HepG2 (cell line): ENCODE data around the gene PAM16. TPM values are rescaled to one million over a fixed set of nuclear protein-coding genes. Genes with fewer than 3 reads are reported as not detected.

ENCODE experiments used
- ASH2L ChIP-seq: fragments of 300-600, 200-600 bp; sonication (generic); IDR thresholded peaks from 2 replicates; pipeline ENCODE4 v1.7.0; 2017; ENCODE audit warnings: low read depth, mild to moderate bottlenecking, moderate library complexity, mixed read lengths, low read length; ENCODE audit not compliant: insufficient read length
- CHD2 ChIP-seq: IDR thresholded peaks from 2 replicates; pipeline ENCODE4 v1.6.1; 2011; ENCODE audit warnings: low read depth, low read length, improper control_type of control experiment
- DMTF1 ChIP-seq: sonication (generic); formaldehyde crosslinking; IDR thresholded peaks from 2 replicates; pipeline ENCODE4 v1.4.0; 2020; ENCODE audit warnings: mild to moderate bottlenecking, missing genetic modification reagents
- DRAP1 ChIP-seq: IDR thresholded peaks from 2 replicates; pipeline ENCODE4 v1.6.1; 2016; ENCODE audit warnings: missing genetic modification reagents, missing compliant biosample characterization
- FIP1L1 ChIP-seq: fragments of 200-400 bp; formaldehyde crosslinking; IDR thresholded peaks from 2 replicates; pipeline ENCODE4 v1.6.1; 2018; ENCODE audit warnings: low read depth, mild to moderate bottlenecking, low read length, moderate library complexity, borderline replicate concordance; ENCODE audit not compliant: insufficient read depth
- GZF1 ChIP-seq: sonication (generic); formaldehyde crosslinking; IDR thresholded peaks from 2 replicates; pipeline ENCODE4 v1.5.1; 2020; ENCODE audit warnings: mild to moderate bottlenecking, missing genetic modification reagents
- HDAC2 ChIP-seq: sonication (generic); formaldehyde crosslinking; IDR thresholded peaks from 2 replicates; pipeline ENCODE4 v1.4.0; 2020; ENCODE audit warnings: missing genetic modification reagents
- HHEX ChIP-seq: IDR thresholded peaks from 2 replicates; pipeline ENCODE4 v1.6.1; 2016; ENCODE audit warnings: control low read depth
- IRX3 ChIP-seq: sonication (generic); formaldehyde crosslinking; IDR thresholded peaks from 2 replicates; pipeline ENCODE4 v1.8.1; 2023; ENCODE audit warnings: mild to moderate bottlenecking, low read depth, missing genetic modification reagents, borderline replicate concordance
- MLXIP ChIP-seq: sonication (generic); formaldehyde crosslinking; IDR thresholded peaks from 2 replicates; pipeline ENCODE4 v1.9.0; 2021; ENCODE audit warnings: missing genetic modification reagents, borderline replicate concordance
- MYPOP ChIP-seq: sonication (generic); formaldehyde crosslinking; IDR thresholded peaks from 2 replicates; pipeline ENCODE4 v1.8.1; 2023; ENCODE audit warnings: mild to moderate bottlenecking, moderate library complexity, missing genetic modification reagents
- SOX5 ChIP-seq: IDR thresholded peaks from 2 replicates; pipeline ENCODE4 v1.6.1; 2016; ENCODE audit warnings: borderline replicate concordance
- SRF ChIP-seq: IDR thresholded peaks from 2 replicates; pipeline ENCODE4 v1.6.1; 2011; ENCODE audit warnings: mild to moderate bottlenecking, low read depth, low read length, moderate library complexity
- ZNF18 ChIP-seq: sonication (generic); formaldehyde crosslinking; IDR thresholded peaks from 2 replicates; pipeline ENCODE4 v1.8.0; 2022; ENCODE audit warnings: mild to moderate bottlenecking, missing genetic modification reagents; ENCODE audit not compliant: insufficient replicate concordance
- ZNF232 ChIP-seq: sonication (generic); formaldehyde crosslinking; IDR thresholded peaks from 2 replicates; pipeline ENCODE4 v1.4.0; 2020; ENCODE audit warnings: missing genetic modification reagents, borderline replicate concordance
- ZNF629 ChIP-seq: sonication (generic); formaldehyde crosslinking; conservative IDR thresholded peaks from 2 replicates; pipeline ENCODE4 v1.5.0; 2020; ENCODE audit warnings: missing genetic modification reagents
- ZNF703 ChIP-seq: sonication (generic); formaldehyde crosslinking; IDR thresholded peaks from 2 replicates; pipeline ENCODE4 v1.5.1; 2020; ENCODE audit warnings: missing genetic modification reagents, mild to moderate bottlenecking, moderate library complexity, borderline replicate concordance
- ZUFSP ChIP-seq: sonication (generic); formaldehyde crosslinking; IDR thresholded peaks from 2 replicates; pipeline ENCODE4 v1.9.0; 2021; ENCODE audit warnings: missing genetic modification reagents, mild to moderate bottlenecking, borderline replicate concordance
- polyA plus RNA-seq, 8 experiments: library from polyadenylated mRNA; depleted of rRNA in 3 of 8; stranded (reverse) in 7 of 8; unstranded in 1 of 8; fragments of >200 nt; fragmentation: Illumina TruSeq in 4 of 8; extraction: Trizol in 4 of 8; gene quantifications; 2 replicates each; pipeline versions ENCODE4 v1.2.1 to v1.2.3, GENCODE V29; 2011 to 2016; ENCODE audit warnings: low read depth in 4 of 8, missing spikeins in 1 of 8, mixed read lengths in 1 of 8; ENCODE audit not compliant: insufficient read depth in 1 of 8
- total RNA-seq, 5 experiments: library from RNA; depleted of rRNA; stranded (reverse); fragments of >200 nt; fragmentation: Illumina TruSeq; extraction: Trizol; gene quantifications; 2 replicates each; pipeline ENCODE4 v1.2.3, GENCODE V29; 2016; ENCODE audit warnings: low read depth in 1 of 5

Gene PAM16
- total and polyA plus RNA-seq, 2 of the 13 experiments (the other 11 are each of a cell fraction or from before 2014, with no cell fraction given), result 51.5 to 51.8 TPM

GRCh38 chr16:4372578-4373355 lies 21.6 kb upstream of the PAM16 start (continued):
- TF ChIP-seq ZNF18, result no peak
- no peak for TF ChIP-seq DMTF1 (CRISPR knock-in tag)
- TF ChIP-seq MLXIP (CRISPR knock-in tag), result no peak
- TF ChIP-seq GZF1 (CRISPR knock-in tag), result no peak
- no peak for TF ChIP-seq IRX3
- TF ChIP-seq ZNF629 (CRISPR knock-in tag), result peak; percentile 50; the same call in 1 of the 2 replicates
- TF ChIP-seq HDAC2 (CRISPR knock-in tag), result no peak; the same call in 1 of the 2 replicates
- no peak for TF ChIP-seq SRF
- TF ChIP-seq HHEX (CRISPR knock-in tag), result no peak
- TF ChIP-seq DRAP1 (CRISPR knock-in tag), result peak; percentile 70; the same call in 1 of the 2 replicates
- no peak for TF ChIP-seq ASH2L
- TF ChIP-seq MYPOP, result 0 out of 2 replicates have a peak, but pooled peaks have one; percentile 22
- TF ChIP-seq ZNF703, result no peak
- no peak; the same call in 1 of the 2 replicates for TF ChIP-seq ZNF232 (CRISPR knock-in tag)
- TF ChIP-seq ZUFSP (CRISPR knock-in tag), result no peak
- no peak; the same call in none of the 2 replicates for TF ChIP-seq SOX5
- no peak for TF ChIP-seq FIP1L1
- TF ChIP-seq CHD2, result no peak
